Activated T-cell treated with anti-CD3 and anti-CD28 coated beads, Interleukin-2, amount 50 U/mL, for 1 hour (primary cell): ENCODE results near the gene HMCN2.

Experiments used
- DNase-seq: peaks from one replicate; pipeline ENCODE4 v3.0.0-alpha.2; 2020

Gene HMCN2

GRCh38 chr9:130377612-130378011, 112.1 kb downstream of the HMCN2 start:
- no peak for DNase-seq

GRCh38 chr9:130378875-130379648, 113.5 kb downstream of the HMCN2 start:
- DNase-seq, result no peak

- no peak for DNase-seq
Measured at GRCh38 chr9:130379649-130379970, 114.0 kb downstream of the HMCN2 start.

- no peak for DNase-seq
Measured at GRCh38 chr9:130380920-130381469, 115.4 kb downstream of the HMCN2 start.

GRCh38 chr9:130381660-130382059, 116.1 kb downstream of the HMCN2 start:
- DNase-seq, result no peak

- no peak for DNase-seq
Measured at GRCh38 chr9:130382096-130382495, 116.5 kb downstream of the HMCN2 start.

- no peak for DNase-seq
Measured at GRCh38 chr9:130382636-130383349, 117.2 kb downstream of the HMCN2 start.

- DNase-seq, result no peak
Measured at GRCh38 chr9:130383350-130383715, 117.8 kb downstream of the HMCN2 start.

- no peak for DNase-seq
Measured at GRCh38 chr9:130383979-130384676, 118.6 kb downstream of the HMCN2 start.

- DNase-seq, result no peak
Measured at GRCh38 chr9:130385257-130385656, 119.7 kb downstream of the HMCN2 start.

GRCh38 chr9:130387398-130387797, 121.8 kb downstream of the HMCN2 start:
- no peak for DNase-seq

- no peak for DNase-seq
Measured at GRCh38 chr9:130387905-130388304, 122.3 kb downstream of the HMCN2 start.

- no peak for DNase-seq
Measured at GRCh38 chr9:130390390-130390789, 124.8 kb downstream of the HMCN2 start.

- DNase-seq, result no peak
Measured at GRCh38 chr9:130390986-130391385, 125.4 kb downstream of the HMCN2 start.

- DNase-seq, result no peak
Measured at GRCh38 chr9:130391866-130392265, 126.3 kb downstream of the HMCN2 start.

- no peak for DNase-seq
Measured at GRCh38 chr9:130393681-130394071, 128.1 kb downstream of the HMCN2 start.

GRCh38 chr9:130394320-130394719, 128.8 kb downstream of the HMCN2 start:
- DNase-seq, result no peak

GRCh38 chr9:130394814-130395470, 129.4 kb downstream of the HMCN2 start:
- no peak for DNase-seq

GRCh38 chr9:130395810-130396435, 130.4 kb downstream of the HMCN2 start:
- DNase-seq, result no peak

GRCh38 chr9:130396581-130396980, 131.0 kb downstream of the HMCN2 start:
- DNase-seq, result no peak

GRCh38 chr9:130398487-130399240, 133.1 kb downstream of the HMCN2 start:
- DNase-seq, result no peak

GRCh38 chr9:130399768-130400167, 134.2 kb downstream of the HMCN2 start:
- DNase-seq, result no peak
